Activated T-cell treated with anti-CD3 and anti-CD28 coated beads, Interleukin-2, amount 50 U/mL, for 48 hours (primary cell): Measurements from ENCODE around the gene CACNA1B.
"Not testable (repeated sequence)": the region's sequence is repeated elsewhere in the genome, so short reads cannot be mapped to it uniquely, and the experiment has no call there.

Source experiments
- DNase-seq, 2 experiments: peaks; one replicate each; pipeline ENCODE4 v3.0.0-alpha.2; 2020

Gene CACNA1B

DNA sequence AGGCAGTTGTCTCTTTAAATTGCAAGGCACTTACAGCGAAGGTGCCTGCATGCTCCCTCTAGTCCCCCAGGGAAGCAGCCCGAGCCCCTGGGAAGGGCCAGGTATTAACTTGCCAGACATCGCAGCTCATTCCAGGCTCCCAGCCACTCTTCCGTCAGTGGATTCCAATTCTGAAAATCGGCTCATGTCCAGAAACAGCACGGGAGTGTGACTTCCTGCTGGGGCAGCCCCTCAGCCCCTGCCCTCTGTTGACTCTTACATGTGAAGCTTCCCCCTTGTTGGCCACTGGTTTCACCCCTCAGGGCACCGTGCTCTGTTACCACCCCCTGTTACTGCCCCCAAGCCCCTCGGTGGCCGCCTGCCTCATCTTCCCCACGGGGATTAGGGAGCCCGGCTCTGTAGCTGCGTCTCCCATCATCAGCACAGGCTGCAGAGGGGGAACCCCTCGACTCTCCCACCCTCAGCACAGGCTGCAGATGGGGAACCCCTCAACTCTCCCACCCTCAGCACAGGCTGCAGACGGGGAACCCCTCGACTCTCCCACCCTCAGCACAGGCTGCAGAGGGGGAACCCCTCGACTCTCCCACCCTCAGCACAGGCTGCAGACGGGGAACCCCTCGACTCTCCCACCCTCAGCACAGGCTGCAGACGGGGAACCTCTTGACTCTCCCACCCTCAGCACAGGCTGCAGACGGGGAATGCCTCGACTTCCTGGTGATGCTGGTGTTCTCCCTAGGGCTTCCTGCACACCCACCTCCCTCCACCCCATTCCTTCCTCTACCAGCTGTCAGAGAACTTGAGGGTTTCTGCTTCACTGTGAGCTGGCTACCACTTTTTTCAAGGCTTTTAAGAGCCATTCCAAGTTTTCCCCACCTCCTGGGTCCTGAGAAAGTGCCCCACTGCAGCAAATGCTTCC, 11.1 kb upstream of the CACNA1B start:
- DNase-seq, result no peak

DNA sequence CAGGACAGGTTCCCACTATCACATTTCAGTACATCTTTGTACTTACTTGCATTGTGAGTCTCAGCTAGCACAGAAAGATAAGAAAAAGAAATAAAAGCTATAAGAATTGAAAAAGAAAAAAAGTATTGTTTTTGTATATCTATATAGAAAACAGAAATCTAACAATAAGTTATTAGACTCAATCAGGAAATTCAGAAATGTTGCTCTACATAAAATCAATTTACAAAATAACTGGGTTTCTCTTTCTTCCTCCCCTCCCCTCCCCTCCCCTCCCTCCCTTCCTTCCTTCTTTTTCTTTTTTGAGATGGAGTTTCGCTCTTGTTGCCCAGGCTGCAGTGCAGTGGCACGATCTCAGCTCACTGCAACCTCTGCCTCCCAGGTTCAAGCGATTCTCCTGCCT, 7.2 kb upstream of the CACNA1B start:
- no peak for DNase-seq

DNA sequence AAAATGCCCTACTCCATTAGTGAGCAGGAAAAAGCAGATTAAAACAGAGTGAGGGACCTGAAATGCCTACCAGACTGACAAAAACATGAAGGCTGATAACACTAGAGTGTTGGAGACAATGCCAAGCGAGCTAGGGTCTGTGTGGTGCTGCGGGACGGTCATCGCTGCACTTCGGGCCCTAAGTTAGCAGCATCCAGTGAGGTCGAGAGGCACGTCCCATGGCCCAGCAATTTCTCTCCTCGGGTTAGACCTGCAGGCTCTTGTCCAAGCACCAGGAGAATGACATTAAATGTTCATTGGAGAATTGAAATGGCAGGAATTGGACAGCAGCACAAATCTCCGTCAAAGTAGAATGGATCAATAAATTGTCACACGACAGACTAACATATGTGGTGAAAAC, 5.3 kb upstream of the CACNA1B start:
- no peak for DNase-seq

DNA sequence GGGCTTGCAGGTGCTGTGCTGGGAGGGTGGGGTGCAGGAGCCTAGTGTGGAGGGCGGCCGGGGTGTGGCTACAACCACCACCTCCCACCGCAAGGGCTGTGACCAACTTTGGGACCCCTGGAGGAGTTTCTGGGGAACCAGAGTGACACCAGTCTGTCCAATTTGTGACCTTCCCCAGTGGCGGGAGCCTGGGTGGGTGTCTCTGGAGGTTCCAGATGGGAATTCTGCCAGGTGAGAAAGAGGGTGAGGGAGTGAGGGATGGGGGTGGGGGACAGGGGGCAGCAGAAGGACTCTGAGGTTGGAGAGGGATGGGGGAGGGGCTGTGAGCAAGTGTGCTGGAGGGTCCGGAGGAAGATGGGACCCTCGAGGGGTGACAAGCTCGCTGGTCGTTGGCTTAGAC, 4.2 kb upstream of the CACNA1B start:
- no peak for DNase-seq

DNA sequence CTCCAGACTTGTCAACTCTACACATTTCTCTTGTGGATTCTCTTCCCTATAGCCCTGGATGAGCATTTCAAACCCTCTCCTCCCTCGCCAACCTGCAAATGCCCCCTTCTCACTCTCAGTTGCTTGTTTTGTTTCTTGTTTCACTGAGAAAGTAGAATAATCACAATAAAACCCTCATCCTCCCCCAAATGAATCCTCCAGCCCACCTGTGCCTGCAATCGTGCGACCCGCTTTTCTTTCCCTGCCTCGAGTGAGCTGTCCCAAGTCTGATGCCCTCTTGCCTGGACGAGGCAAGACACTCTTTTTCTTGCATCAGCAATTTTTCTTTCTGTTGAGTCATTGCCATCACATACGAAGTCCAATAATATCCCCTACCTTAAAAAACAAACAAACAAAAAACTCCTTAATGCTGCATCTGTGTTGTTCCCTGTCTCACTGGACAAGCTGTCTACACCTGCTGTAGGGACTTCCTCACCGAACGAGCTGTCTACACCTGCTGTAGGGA, 3.7 kb upstream of the CACNA1B start:
- no peak for DNase-seq

- no peak for DNase-seq
Measured at GRCh38 chr9:137875354-137875753, 2.2 kb upstream of the CACNA1B start.

- DNase-seq, result no peak
Measured at GRCh38 chr9:137875846-137876245, 1.7 kb upstream of the CACNA1B start.

GRCh38 chr9:137876269-137876668, 1.3 kb upstream of the CACNA1B start:
- DNase-seq, result no peak

- no peak for DNase-seq
Measured at GRCh38 chr9:137876781-137877386, 698 bp upstream of the CACNA1B start.

DNA sequence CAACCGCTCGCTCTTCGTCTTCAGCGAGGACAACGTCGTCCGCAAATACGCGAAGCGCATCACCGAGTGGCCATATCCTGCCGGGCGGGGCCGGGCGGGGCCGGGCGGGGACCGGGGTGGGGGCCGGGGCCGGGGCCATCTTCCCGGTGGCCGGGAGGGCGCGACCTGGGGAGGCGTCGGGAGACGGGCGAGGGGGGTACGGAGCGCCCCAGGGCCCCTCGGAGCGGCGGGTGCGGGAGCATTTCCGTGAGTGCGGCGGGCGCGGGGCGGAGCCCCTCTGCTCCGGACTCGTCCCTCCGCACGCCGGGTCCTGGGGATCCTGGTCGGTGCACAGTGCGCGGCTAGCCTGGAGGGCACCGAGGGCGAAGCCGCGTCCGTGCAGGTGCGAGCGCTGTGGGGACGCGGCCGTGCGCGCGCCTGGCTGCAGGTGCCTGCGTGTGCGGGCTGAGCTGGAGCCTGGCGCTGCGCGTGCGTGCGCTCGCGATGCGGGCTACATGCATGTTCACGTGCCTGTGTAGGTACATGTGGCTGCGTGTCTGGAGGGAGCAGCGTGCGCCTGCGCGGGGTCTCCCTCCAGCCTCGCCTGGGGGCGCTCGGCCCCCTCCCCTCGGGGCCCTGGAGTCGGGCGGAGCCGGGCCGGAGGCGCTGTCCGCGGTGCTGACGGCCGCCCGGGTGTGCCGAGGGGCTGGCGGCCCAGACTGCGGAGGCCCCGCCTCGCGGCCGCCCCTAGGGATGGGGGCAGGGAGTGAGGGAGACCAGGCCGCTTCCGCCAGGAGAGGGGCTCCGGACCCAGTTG, 762 bp downstream of the CACNA1B start:
- peak; percentile 43 to 58 for DNase-seq

- DNase-seq, result no peak
Measured at GRCh38 chr9:137879052-137879451, 1.5 kb downstream of the CACNA1B start.

GRCh38 chr9:137879566-137880150, 2.1 kb downstream of the CACNA1B start:
- no peak for DNase-seq

DNA sequence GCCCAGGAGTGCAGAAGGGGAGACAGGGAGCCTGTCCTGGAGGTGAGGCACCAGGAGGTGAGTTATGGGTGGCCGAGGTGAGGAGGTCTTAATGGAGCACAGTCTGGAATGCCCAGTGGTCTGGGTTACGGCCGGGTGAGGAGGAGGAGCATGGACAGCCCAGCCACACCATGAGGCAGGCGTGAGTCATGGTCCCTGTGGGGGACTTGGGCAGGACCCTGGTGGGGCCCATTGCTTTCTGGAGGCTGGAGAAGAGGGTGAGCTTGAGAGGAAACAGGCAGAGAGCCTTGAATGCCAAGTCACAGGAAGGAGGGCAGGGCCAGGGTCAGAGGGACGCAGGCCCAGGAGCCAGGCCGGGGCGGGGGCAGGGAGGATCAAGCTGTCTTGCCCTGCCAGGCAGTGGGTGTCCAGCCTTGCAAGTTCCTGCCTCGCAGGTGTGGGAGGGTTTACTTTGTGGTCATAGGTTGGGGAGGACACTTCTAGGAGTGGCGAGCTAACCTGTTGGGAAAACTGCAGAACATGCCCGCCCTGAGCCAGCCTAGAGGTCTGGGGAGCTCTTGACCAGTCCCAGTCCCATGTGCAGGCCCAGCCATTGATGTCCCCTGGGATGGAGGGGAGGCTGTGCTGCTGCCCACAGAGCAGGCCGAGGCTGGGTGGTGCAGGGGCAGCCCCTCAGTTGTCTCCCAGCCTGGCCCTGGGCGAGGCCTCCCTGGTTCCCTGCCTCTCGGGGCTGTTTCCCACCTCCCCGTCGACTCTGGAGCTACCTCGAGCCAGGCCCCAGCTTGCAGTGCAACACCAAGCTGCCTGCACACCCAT, 2.8 kb downstream of the CACNA1B start:
- DNase-seq, result no peak

- DNase-seq, result no peak
Measured at GRCh38 chr9:137880976-137881530, 3.5 kb downstream of the CACNA1B start.

DNA sequence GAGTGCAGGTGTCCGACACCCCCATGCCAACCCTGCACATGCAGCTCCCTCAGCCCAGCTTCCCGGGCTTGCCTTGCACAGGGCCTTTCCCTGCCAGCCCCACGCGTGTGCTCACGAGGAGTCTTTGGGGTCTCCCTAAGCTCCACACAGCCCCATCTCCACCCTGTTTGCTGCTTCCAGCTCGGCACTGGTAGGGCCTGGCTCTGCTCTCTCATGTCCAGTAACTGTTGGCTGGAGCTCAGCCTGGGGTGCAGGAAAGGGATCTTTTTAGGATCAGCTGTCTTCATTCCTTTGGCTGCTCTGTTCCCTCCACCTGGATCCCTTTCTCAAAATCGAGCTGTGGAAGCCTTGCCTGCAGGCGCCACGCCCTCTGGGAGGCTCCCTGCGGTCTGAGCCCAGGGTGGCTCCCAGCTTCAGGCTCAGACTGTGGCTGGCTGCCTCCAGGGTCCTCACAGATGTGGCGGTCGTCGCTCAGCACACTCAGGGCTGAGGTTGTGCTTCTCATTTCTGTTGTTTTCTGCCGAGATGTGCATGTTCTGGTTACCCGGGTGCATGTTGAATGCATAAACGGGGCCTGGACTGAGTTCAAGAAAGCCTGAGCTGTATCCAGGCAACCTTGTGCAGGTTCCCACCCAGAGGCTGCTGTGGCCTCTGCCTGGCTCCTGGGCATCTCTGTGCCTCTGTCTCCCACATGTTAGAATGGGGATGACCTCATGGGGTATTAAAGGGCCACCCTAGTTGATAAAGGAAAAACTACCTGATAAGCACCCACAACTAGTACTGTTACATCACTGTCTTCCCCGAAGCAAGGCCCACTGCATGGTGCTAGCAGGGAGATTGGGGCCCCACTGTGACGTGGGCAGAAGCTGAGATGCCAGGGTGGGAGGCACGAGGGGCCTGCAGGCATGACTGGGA, 4.3 kb downstream of the CACNA1B start:
- DNase-seq, result no peak

DNA sequence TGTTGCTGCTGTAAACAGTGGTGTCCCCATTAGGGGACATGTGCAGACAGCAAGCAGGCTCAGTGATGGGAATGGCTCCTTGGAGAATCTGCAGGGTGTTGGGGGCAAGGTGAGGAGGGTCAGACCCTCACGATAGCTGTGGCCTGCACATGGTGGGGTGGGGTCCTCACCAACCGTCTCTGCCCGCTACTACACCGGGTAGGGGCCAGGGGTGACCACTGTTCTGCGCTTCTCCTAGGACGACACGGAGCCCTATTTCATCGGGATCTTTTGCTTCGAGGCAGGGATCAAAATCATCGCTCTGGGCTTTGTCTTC, 4.9 kb downstream of the CACNA1B start:
- no peak for DNase-seq

GRCh38 chr9:137883977-137884376, 6.4 kb downstream of the CACNA1B start:
- DNase-seq, result not testable (repeated sequence)

- peak in 1 of 2 experiments; percentile 31 for DNase-seq
Measured at GRCh38 chr9:137884547-137884946, 7.0 kb downstream of the CACNA1B start.

DNA sequence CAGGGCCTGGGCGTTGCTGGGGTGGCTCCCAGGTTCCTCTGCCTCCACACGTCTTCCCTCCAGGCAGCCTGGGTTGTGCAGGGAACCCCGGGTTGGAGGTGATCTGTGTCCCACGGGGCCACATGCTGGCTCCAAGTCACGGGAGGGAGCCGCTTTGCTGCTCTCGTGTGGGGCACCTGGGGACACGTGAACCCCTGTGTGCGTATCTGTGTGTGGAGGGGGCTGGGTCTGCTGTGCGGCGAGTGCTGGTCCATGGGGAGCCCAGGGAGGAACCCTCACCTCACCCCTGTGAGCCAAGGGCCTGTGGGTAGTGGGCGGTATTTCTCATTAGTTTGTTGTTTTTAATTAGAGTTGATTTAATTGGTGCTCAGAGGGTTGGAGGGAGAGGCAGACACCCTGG, 7.5 kb downstream of the CACNA1B start:
- not testable (repeated sequence) for DNase-seq

GRCh38 chr9:137888621-137889020, 11.0 kb downstream of the CACNA1B start:
- DNase-seq, result not testable (repeated sequence)

DNA sequence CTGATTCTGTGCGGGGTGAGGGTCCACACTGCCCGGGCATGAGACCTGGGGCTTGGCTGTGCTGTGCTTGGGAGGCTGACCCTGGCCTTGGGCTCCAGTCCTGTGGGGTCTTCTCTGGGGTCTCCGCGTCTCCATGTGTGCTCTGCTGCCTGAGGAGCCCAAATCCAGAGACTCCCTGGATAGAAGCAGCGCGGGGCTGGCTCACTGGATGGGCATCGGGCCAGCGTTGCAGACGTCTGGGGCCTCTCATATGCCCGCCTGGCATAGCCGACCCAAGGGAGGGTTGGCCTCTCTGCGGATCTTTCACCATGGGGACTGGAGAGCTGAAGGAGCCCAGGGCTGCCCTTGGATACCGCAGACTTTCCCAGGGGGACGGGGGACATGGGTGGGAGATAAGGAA, 12.4 kb downstream of the CACNA1B start:
- DNase-seq, result not testable (repeated sequence)
